CD14-positive monocyte (primary cell): ENCODE measurements around the gene MMP13. TPM values are rescaled to one million over a fixed set of nuclear protein-coding genes. Genes with fewer than 3 reads are reported as not detected.
A peak's percentile ranks its signal among the peaks of the same experiment; 100 is the strongest.

ENCODE experiments used
- DNase-seq, 3 donors: peaks; one replicate each; pipeline ENCODE4 v3.0.0-alpha.2; 2011 to 2022
- H2AFZ ChIP-seq: 2 replicates; pipeline ENCODE4 v1.6.0; 2012; ENCODE audit warnings: mild to moderate bottlenecking, low read depth, low read length, inconsistent platforms; ENCODE audit not compliant: insufficient read depth, poor library complexity, severe bottlenecking
- H3K27ac ChIP-seq, 2 donors: 1 replicate in 1 of 2; 2 replicates in 1 of 2; pipeline ENCODE4 v1.5.1; 2012 to 2013; ENCODE audit warnings: low read length in 2 of 2, control low read depth in 1 of 2, inconsistent platforms in 1 of 2, low read depth in 1 of 2, mild to moderate bottlenecking in 1 of 2
- H3K27me3 ChIP-seq, 2 donors: one replicate each; pipeline versions ENCODE4 v1.6.0 to v1.6.1; 2011 to 2013; ENCODE audit warnings: low read length in 2 of 2; ENCODE audit not compliant: control insufficient read depth in 2 of 2, insufficient read depth in 2 of 2
- H3K36me3 ChIP-seq, 2 donors: replicated peaks in 1 of 2; 1 replicate in 1 of 2; 2 replicates in 1 of 2; pipeline versions ENCODE4 v1.5.1 to v1.6.1; 2012 to 2013; ENCODE audit warnings: low read length in 2 of 2, control low read depth in 1 of 2, inconsistent platforms in 1 of 2, mild to moderate bottlenecking in 1 of 2; ENCODE audit not compliant: insufficient read depth in 2 of 2, control insufficient read depth in 1 of 2
- H3K4me1 ChIP-seq, 2 donors: 1 replicate in 1 of 2; 2 replicates in 1 of 2; pipeline versions ENCODE4 v1.5.1 to v1.6.1; 2012 to 2013; ENCODE audit warnings: low read length in 2 of 2, control low read depth in 1 of 2, inconsistent platforms in 1 of 2, mild to moderate bottlenecking in 1 of 2, moderate library complexity in 1 of 2; ENCODE audit not compliant: insufficient read depth in 2 of 2, control insufficient read depth in 1 of 2
- H3K4me2 ChIP-seq: replicated peaks from 2 replicates; pipeline ENCODE3; 2012; ENCODE audit warnings: low read length, moderate library complexity, mild to moderate bottlenecking; ENCODE audit not compliant: poor library complexity, severe bottlenecking; ENCODE audit errors: extremely low read depth
- H3K4me3 ChIP-seq, 3 experiments: fragments of 200-600 bp in 1 of 3; sonication (generic) in 1 of 3; replicated peaks in 1 of 3; 1 replicate in 2 of 3; 2 replicates in 1 of 3; pipeline ENCODE4 v1.5.1; 2011 to 2013; ENCODE audit warnings: low read length in 3 of 3, mild to moderate bottlenecking in 3 of 3, control low read depth in 2 of 3, low read depth in 2 of 3, inconsistent platforms in 1 of 3, moderate library complexity in 1 of 3
- H3K79me2 ChIP-seq: 2 replicates; pipeline ENCODE4 v1.6.0; 2012; ENCODE audit warnings: mild to moderate bottlenecking, control low read depth, inconsistent platforms, low read length, moderate library complexity; ENCODE audit not compliant: insufficient read depth
- H3K9ac ChIP-seq: 2 replicates; pipeline ENCODE4 v1.6.0; 2017; ENCODE audit warnings: low read length, mild to moderate bottlenecking; ENCODE audit not compliant: insufficient read depth, poor library complexity, severe bottlenecking
- H3K9me3 ChIP-seq, 2 donors: replicated peaks in 1 of 2; 1 replicate in 1 of 2; 2 replicates in 1 of 2; pipeline versions ENCODE4 v1.5.1 to v1.6.1; 2012 to 2013; ENCODE audit warnings: low read length in 2 of 2, control low read depth in 1 of 2; ENCODE audit not compliant: control insufficient read depth in 1 of 2, insufficient read depth in 1 of 2
- H4K20me1 ChIP-seq: 2 replicates; pipeline ENCODE4 v1.6.0; 2012; ENCODE audit warnings: mild to moderate bottlenecking, low read length, control low read depth, moderate library complexity; ENCODE audit not compliant: insufficient read depth
- H3K27ac Mint-ChIP-seq, 7 donors: one replicate each; pipeline ENCODE4 v1.8.0; 2020; ENCODE audit warnings: mild to moderate bottlenecking in 7 of 7, mixed read lengths in 7 of 7, moderate library complexity in 6 of 7, inconsistent platforms in 2 of 7
- H3K27me3 Mint-ChIP-seq, 3 donors: one replicate each; pipeline ENCODE4 v1.8.0; 2021 to 2022; ENCODE audit warnings: low read depth in 3 of 3, mild to moderate bottlenecking in 3 of 3, mixed read lengths in 3 of 3, moderate library complexity in 3 of 3, inconsistent platforms in 1 of 3
- H3K36me3 Mint-ChIP-seq, 2 donors: one replicate each; pipeline ENCODE4 v1.8.0; 2020; ENCODE audit warnings: mixed read lengths in 2 of 2, inconsistent platforms in 1 of 2, mild to moderate bottlenecking in 1 of 2
- H3K4me1 Mint-ChIP-seq: one replicate; pipeline ENCODE4 v1.8.0; 2020; ENCODE audit warnings: mild to moderate bottlenecking, mixed read lengths
- H3K4me3 Mint-ChIP-seq, 2 donors: one replicate each; pipeline ENCODE4 v1.8.0; 2020; ENCODE audit warnings: mild to moderate bottlenecking in 2 of 2, mixed read lengths in 2 of 2, moderate library complexity in 1 of 2
- H3K9me3 Mint-ChIP-seq, 7 donors: one replicate each; pipeline ENCODE4 v1.8.0; 2020 to 2022; ENCODE audit warnings: mixed read lengths in 7 of 7, mild to moderate bottlenecking in 6 of 7, moderate library complexity in 6 of 7, inconsistent platforms in 2 of 7
- whole genome bisulfite sequencing: methylation state at CpG from one replicate; pipeline ENCODE4 v1.1.5; 2013; ENCODE audit warnings: missing lambda C conversion rate; ENCODE audit not compliant: insufficient coverage; 5-methylcytosine and 5-hydroxymethylcytosine counted together
- intact Hi-C, 2 donors: fragments of 100-400 bp; cut with micrococcal nuclease; formaldehyde crosslinking; loops; one replicate each; pipeline versions ENCODE4 v1.15.0 to v1.15.1; 2023
- polyA plus RNA-seq, 3 donors: library from polyadenylated mRNA; depleted of rRNA in 1 of 3; unstranded in 2 of 3; stranded (reverse) in 1 of 3; fragments of 300-500 nt in 2 of 3; fragments of >200 nt in 1 of 3; fragmentation: Illumina TruSeq in 2 of 3; gene quantifications; 1 replicate in 2 of 3; 2 replicates in 1 of 3; pipeline ENCODE4 v1.2.3, GENCODE V29; 2012 to 2021
- TF ChIP-seq, protein P1 (sequence below): fragments of 200-600 bp; IDR thresholded peaks from one replicate; pipeline ENCODE4 v1.8.0; 2022; ENCODE audit warnings: antibody characterized with exemption, mild to moderate bottlenecking

Gene MMP13
- polyA plus RNA-seq, 3 donors: not detected

- Mint-ChIP-seq H3K4me1 (no peaks in the 10 kb centered on the region), H3K9me3 (no peaks in the 10 kb centered on the region), H3K27ac (peak overlapping the region in 1 of 7 donors; percentile 42), H3K36me3 (no peaks in the 10 kb centered on the region), H3K27me3 (peaks cover 2 to 6% (median 4%) of the 10 kb centered on the region in 3 donors), H3K4me3 (no peak overlapping the region)
- Histone ChIP-seq H3K4me3 (no peak overlapping the region), H3K27me3 (no peaks in the 10 kb centered on the region), H3K27ac (no peak overlapping the region), H3K4me2 (no peak overlapping the region), H2AFZ (no peak overlapping the region), H3K4me1 (no peaks in the 10 kb centered on the region), H3K9ac (no peak overlapping the region), H3K9me3 (no peaks in the 10 kb centered on the region), H3K36me3 (no peaks in the 10 kb centered on the region), H4K20me1 (no peaks in the 10 kb centered on the region), H3K79me2 (no peaks in the 10 kb centered on the region)
- intact Hi-C loops: no loop called here
- no CpG with 5 or more reads among the region's 2 CpGs for WGBS
- TF ChIP-seq, protein P1, sequence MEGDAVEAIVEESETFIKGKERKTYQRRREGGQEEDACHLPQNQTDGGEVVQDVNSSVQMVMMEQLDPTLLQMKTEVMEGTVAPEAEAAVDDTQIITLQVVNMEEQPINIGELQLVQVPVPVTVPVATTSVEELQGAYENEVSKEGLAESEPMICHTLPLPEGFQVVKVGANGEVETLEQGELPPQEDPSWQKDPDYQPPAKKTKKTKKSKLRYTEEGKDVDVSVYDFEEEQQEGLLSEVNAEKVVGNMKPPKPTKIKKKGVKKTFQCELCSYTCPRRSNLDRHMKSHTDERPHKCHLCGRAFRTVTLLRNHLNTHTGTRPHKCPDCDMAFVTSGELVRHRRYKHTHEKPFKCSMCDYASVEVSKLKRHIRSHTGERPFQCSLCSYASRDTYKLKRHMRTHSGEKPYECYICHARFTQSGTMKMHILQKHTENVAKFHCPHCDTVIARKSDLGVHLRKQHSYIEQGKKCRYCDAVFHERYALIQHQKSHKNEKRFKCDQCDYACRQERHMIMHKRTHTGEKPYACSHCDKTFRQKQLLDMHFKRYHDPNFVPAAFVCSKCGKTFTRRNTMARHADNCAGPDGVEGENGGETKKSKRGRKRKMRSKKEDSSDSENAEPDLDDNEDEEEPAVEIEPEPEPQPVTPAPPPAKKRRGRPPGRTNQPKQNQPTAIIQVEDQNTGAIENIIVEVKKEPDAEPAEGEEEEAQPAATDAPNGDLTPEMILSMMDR: no peak
- no peak for DNase-seq
These were observed 4.9 kb downstream of the MMP13 start for GRCh38 chr11:102950622-102951081.

DNA sequence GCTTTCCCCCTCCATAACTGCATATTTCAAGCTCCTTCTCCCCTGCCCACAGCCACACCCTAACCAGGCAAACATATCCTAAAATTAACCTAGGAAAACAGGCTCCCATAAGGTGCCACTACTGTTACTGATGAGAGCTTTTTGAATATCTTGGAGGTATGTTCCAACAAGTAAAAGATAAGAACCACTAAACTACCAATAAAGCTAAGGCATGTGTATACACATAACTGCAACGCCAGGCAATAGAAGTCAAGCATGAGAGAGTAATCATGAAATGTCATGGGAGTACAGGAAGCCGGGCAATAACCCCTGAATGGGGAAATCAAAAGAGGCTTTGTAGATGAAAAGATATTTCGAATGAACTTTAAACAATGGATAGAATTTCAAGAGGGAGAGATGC is 9.3 kb downstream of the MMP13 start:
- no peaks in the 10 kb centered on the region for H3K36me3 ChIP-seq

More for the DNA sequence above, 9.3 kb downstream of the MMP13 start:
- no peak overlapping the region for H3K27ac ChIP-seq
- H3K27me3 Mint-ChIP-seq: peaks cover 4 to 13% (median 9%) of the 10 kb centered on the region in 3 donors
- H3K4me3 ChIP-seq: no peak overlapping the region
- WGBS: 89% methylated on average over 1 of the region's 3 CpGs
- no peaks in the 10 kb centered on the region for H3K9me3 ChIP-seq
- H3K36me3 Mint-ChIP-seq: no peaks in the 10 kb centered on the region
- no peaks in the 10 kb centered on the region for H3K4me1 ChIP-seq
- no peaks in the 10 kb centered on the region for H3K27me3 ChIP-seq
- no peaks in the 10 kb centered on the region for H3K4me1 Mint-ChIP-seq
- H3K27ac Mint-ChIP-seq: no peak overlapping the region
- no peak overlapping the region for H3K9ac ChIP-seq
- no peak overlapping the region for H2AFZ ChIP-seq
- H3K79me2 ChIP-seq: no peaks in the 10 kb centered on the region
- no peaks in the 10 kb centered on the region for H4K20me1 ChIP-seq
- TF ChIP-seq, protein P1: no peak
- no peak overlapping the region for H3K4me3 Mint-ChIP-seq
- H3K9me3 Mint-ChIP-seq: no peaks in the 10 kb centered on the region
- no peak for DNase-seq
- intact Hi-C loops: loop anchor here in 1 of 2 donors (10.0 kb wide), 1 partner anchor 211 kb away; no protein-coding TSS in a partner anchor
- no peak overlapping the region for H3K4me2 ChIP-seq
